Body of pancreas (tissue), 4 donors: ENCODE results near the gene CREBL2.

Source experiments
- POLR2A ChIP-seq, 3 donors: fragments of 450-650 bp; IDR thresholded peaks; one replicate each; pipeline ENCODE4 v1.6.1; 2016; ENCODE audit warnings: antibody characterized with exemption in 3 of 3, mild to moderate bottlenecking in 2 of 3
- TF ChIP-seq, protein P1 (sequence below), 7 experiments: fragments of 450-650 bp in 4 of 7; fragments of 200-600 bp in 3 of 7; sonication (generic) in 3 of 7; IDR thresholded peaks; one replicate each; pipeline ENCODE4 v1.5.1; 2016 to 2019; ENCODE audit warnings: antibody characterized with exemption in 7 of 7

DNA sequence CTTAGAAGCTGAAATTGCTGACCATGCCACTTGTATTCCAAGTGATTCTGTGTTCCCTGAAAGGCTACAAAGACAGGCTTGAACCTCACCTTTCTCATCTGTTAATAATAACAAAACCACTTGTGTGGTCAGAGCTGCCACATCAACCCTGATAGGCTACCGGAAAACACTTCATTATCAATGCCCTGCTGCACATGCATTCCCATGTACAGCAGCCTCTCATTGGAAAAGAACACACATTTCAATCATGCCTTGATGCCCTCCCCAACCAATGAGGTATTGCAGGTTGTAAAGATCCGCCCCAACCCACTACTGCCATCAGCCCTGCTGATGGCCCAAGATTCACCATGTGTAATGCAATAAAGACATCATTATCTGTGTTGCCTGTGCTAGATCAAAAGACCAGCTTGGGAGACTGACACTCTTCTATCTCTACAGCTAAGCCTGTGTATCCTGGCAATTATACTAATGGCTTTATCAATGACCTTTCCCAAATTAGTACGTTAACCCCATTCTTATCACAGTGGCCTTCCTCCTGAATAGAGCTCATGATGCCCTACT, 81.5 kb downstream of the CREBL2 start:
- TF ChIP-seq, protein P1, sequence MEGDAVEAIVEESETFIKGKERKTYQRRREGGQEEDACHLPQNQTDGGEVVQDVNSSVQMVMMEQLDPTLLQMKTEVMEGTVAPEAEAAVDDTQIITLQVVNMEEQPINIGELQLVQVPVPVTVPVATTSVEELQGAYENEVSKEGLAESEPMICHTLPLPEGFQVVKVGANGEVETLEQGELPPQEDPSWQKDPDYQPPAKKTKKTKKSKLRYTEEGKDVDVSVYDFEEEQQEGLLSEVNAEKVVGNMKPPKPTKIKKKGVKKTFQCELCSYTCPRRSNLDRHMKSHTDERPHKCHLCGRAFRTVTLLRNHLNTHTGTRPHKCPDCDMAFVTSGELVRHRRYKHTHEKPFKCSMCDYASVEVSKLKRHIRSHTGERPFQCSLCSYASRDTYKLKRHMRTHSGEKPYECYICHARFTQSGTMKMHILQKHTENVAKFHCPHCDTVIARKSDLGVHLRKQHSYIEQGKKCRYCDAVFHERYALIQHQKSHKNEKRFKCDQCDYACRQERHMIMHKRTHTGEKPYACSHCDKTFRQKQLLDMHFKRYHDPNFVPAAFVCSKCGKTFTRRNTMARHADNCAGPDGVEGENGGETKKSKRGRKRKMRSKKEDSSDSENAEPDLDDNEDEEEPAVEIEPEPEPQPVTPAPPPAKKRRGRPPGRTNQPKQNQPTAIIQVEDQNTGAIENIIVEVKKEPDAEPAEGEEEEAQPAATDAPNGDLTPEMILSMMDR (IDR thresholded peaks at IDR 0.05), result no peak
- no peak for TF ChIP-seq POLR2A (IDR thresholded peaks at IDR 0.05)
